Measurements from ENCODE around the gene ACOX3.
A peak's percentile ranks its signal among the peaks of the same experiment; 100 is the strongest.
"Not testable (repeated sequence)": the region's sequence is repeated elsewhere in the genome, so short reads cannot be mapped to it uniquely, and the experiment has no call there.

The ACOX3 gene

DNA sequence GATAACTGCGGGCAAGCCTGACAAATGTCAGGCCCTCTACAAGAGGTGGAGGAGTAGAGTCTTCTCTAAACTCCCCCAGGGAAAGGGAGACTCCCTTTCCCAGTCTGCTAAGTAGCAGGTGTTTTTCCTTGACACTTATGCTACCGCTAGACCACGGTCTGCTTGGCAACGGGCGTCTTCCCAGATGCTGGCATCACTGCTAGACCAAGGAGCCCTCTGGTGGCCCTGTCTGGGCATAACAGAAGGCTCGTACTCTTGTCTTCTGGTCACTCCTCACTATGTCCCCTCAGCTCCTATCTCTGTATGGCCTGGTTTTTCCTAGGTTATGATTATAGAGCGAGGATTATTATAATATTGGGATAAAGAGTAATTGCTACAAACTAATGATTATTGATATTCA is 33.6 kb downstream of the ACOX3 start:
- peak; percentile 32 for DNase-seq (ENCODE audit: low read depth)
- not testable (repeated sequence) for H3K4me3 ChIP-seq (ENCODE audit: low read length)
- TF ChIP-seq, protein P1, sequence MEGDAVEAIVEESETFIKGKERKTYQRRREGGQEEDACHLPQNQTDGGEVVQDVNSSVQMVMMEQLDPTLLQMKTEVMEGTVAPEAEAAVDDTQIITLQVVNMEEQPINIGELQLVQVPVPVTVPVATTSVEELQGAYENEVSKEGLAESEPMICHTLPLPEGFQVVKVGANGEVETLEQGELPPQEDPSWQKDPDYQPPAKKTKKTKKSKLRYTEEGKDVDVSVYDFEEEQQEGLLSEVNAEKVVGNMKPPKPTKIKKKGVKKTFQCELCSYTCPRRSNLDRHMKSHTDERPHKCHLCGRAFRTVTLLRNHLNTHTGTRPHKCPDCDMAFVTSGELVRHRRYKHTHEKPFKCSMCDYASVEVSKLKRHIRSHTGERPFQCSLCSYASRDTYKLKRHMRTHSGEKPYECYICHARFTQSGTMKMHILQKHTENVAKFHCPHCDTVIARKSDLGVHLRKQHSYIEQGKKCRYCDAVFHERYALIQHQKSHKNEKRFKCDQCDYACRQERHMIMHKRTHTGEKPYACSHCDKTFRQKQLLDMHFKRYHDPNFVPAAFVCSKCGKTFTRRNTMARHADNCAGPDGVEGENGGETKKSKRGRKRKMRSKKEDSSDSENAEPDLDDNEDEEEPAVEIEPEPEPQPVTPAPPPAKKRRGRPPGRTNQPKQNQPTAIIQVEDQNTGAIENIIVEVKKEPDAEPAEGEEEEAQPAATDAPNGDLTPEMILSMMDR (conservative IDR thresholded peaks at IDR 0.05; ENCODE audit: low read length): peak; percentile 48

DNA sequence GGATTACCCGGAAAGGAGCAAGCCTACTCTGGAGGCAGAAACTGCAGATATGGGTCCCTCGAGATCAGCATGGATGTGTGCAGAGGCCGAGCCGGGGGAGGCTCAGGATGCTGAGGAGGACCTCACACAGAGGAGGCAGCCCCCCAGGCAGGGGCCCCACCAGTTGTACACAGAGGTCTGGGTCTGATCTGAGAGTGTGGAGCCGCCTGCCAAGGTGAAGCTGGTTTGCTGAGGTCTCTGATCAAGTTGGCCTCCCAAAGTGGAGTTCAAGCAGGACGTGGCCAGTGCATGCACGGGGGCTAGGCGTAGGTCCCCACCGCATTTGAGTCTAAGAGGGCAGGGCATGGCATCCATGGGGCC is 35.0 kb downstream of the ACOX3 start:
- no peak overlapping the region for H3K4me3 ChIP-seq (ENCODE audit: low read length)
- TF ChIP-seq, protein P1 (conservative IDR thresholded peaks at IDR 0.05; ENCODE audit: low read length): no peak
- DNase-seq (ENCODE audit: low read depth): no peak

DNA sequence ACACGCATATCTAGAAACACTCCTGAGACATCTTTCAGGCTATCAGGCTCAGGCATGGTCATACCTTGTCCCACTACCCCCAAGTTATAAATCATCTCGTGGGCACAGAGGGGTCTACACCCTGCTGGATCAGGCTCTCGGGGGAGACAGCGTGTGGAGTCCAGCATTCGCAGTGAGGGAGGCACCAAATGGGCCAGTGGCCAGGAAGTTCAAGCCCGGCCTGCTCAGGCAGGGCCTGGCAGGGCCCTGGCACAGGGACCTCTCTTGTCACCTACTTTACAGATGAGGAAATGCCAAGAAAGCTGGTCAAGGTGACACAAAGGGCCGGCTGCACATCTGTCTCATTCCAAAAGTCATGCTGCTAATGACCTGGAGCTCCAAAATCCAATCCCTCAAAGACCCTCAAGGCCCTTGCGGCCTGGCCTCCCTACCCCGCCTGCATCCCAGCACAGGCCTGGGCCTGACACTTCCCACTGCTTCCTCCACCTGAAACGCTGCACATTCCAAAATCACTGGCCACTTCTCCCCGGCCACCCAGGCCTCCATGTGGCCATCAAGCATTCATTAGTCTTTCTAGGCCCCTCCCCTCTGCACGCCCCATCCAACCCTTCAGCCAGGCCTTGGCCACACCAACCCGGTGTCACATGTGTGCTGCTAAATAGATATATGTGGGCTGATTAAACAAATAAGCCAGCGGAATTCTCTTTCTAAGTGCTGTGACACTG is 35.6 kb downstream of the ACOX3 start:
- no peak overlapping the region for H3K4me3 ChIP-seq (ENCODE audit: low read length)
- no peak for DNase-seq (ENCODE audit: low read depth)
- TF ChIP-seq, protein P1 (conservative IDR thresholded peaks at IDR 0.05; ENCODE audit: low read length): no peak

DNA sequence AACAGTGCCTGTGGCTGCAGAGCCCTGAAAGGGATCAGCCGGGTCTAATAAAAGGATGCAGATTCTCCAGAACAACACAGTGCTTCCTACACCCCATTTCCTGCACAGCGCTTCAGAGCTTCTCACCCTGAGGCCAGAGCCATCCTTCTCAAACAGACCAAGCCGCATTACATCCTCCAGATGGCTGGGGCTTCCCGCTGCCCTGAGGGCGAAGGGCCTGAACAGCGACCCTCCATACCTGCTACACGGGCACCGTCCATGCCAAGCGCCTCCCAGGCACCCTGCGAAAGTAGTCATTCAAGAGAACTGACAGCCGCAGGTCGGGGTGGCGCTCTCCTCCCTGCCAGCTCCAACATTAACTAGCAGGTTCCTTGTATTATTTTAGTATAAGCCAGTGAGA is 36.5 kb downstream of the ACOX3 start:
- TF ChIP-seq, protein P1 (conservative IDR thresholded peaks at IDR 0.05; ENCODE audit: low read length): no peak
- no peak overlapping the region for H3K4me3 ChIP-seq (ENCODE audit: low read length)
- DNase-seq (ENCODE audit: low read depth): no peak

DNA sequence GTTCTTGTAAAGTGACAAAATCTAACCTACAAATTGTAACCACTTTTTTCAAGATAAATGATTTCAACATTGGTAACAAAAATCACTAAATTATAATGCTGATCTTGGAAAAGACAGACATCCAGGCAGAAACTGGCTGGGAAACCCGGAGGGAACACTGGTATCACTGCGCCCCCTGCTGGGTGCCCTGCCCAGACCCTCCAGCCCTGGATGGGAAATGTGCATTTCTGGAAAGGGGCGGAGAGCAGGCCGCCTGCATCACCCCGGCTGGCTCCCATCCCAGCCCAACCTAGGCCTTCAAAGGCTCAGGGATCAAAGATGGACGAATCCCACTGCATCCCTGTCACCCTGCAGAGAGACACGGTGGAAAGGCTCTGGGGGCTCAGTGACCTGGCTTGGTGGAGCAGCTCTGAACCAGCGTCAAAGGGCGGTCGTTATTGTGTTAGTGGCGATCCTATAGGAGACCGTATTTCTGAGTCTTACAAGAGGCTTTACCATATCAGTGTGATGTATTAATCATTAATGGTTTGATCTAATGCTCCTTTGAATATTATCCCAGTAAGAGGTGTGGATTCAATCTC is 37.3 kb downstream of the ACOX3 start:
- DNase-seq (ENCODE audit: low read depth): peak; percentile 73
- TF ChIP-seq, protein P1 (conservative IDR thresholded peaks at IDR 0.05; ENCODE audit: low read length): peak; percentile 95
- H3K4me3 ChIP-seq (ENCODE audit: low read length): no peak overlapping the region

DNA sequence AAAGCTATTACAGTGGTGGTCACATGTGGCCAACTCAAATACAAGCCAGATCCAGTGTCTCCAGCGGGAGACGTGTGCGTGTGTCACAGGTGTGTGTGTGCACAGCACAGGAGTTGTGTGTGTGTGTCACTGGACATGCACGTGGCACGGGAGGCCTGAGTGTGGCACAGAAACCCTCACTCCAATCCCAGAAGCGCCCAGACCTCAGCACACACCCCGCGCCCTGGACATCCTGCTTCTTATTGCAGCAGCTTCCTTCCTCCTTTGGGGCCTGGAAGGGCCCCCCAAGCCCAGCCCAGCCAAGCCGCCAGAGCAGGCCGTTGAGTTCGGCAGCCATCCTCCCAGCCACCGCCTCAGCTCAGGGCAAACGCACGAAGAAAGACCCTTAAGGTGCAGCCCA is 37.9 kb downstream of the ACOX3 start:
- no peak overlapping the region for H3K4me3 ChIP-seq (ENCODE audit: low read length)
- TF ChIP-seq, protein P1 (conservative IDR thresholded peaks at IDR 0.05; ENCODE audit: low read length): no peak
- no peak for DNase-seq (ENCODE audit: low read depth)

DNA sequence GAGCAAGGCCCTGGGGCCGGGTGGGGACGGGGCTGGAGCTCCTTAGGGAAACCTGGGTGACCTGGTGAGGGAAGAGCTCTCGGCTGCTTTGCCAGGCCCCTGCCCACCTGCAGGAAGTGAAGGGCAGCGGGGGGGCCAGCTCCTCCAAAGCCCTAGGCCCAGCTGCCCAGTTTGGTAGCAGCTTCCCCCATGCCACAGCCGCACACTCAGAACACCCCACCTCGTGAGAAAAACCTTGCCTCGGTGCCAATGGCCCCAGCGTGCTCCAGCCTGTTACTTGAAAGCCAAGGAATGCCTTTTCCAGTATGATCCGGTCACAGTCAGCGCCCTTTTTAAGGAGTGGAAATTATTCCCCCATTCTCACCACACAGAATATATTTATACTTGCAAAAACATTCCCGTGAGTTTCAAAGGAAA is 38.3 kb downstream of the ACOX3 start:
- no peak for DNase-seq (ENCODE audit: low read depth)
- H3K4me3 ChIP-seq (ENCODE audit: low read length): no peak overlapping the region
- TF ChIP-seq, protein P1 (conservative IDR thresholded peaks at IDR 0.05; ENCODE audit: low read length): no peak

Measured in AG10803 (cell line).